ENCODE results near the gene QSOX1. TPM values are rescaled to one million over a fixed set of nuclear protein-coding genes. Genes with fewer than 3 reads are reported as not detected.

The QSOX1 gene
- total RNA-seq, 1 experiment from 2014 or later: 569 TPM

- no peaks in the 10 kb centered on the region for H3K36me3 ChIP-seq
- DNase-seq: peak; percentile 41
- no peak overlapping the region for H3K4me3 ChIP-seq
- H3K9me3 ChIP-seq: no peaks in the 10 kb centered on the region
- peaks cover 33% of the 10 kb centered on the region for H3K27me3 ChIP-seq
Measured at GRCh38 chr1:180243517-180244221, 89.0 kb downstream of the QSOX1 start.

DNA sequence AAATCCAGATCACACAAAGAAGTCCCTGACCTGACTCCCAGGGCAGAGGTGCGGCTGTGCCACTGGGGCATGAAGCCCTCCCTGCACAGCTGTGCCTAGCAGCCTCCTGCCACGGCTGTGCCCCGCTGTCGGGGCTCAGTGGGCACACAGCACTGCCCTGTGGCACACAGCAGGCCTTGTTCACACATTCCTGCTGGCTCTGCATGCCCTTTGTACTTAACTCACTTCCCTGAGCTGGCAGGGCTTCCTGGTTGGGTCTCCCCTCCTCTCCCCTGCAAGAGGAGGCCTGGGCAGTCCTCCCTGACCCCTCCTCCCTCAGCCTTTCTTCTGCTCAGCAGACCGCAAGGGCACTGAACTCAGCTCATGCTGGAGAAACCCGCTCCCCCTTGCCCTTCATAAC is 90.2 kb downstream of the QSOX1 start:
- Histone ChIP-seq H3K9me3 (no peaks in the 10 kb centered on the region), H3K4me3 (no peak overlapping the region), H3K36me3 (no peaks in the 10 kb centered on the region), H3K27me3 (peaks cover 21% of the 10 kb centered on the region)
- no peak for DNase-seq

GRCh38 chr1:180246579-180246978 is 91.9 kb downstream of the QSOX1 start:
- Histone ChIP-seq H3K27me3 (peaks cover 3% of the 10 kb centered on the region; the same call in 1 of the 2 replicates), H3K9me3 (no peaks in the 10 kb centered on the region), H3K4me3 (no peak overlapping the region), H3K36me3 (no peaks in the 10 kb centered on the region)
- no peak for DNase-seq

- 0 out of 2 replicates have a peak, but pooled peaks cover 2% of the 10 kb centered on the region for H3K27me3 ChIP-seq
- DNase-seq: no peak
- H3K9me3 ChIP-seq: no peaks in the 10 kb centered on the region
- no peaks in the 10 kb centered on the region for H3K36me3 ChIP-seq
- no peak overlapping the region for H3K4me3 ChIP-seq
Measured at GRCh38 chr1:180247061-180247460, 92.4 kb downstream of the QSOX1 start.

- no peaks in the 10 kb centered on the region for H3K9me3 ChIP-seq
- DNase-seq: no peak
- no peaks in the 10 kb centered on the region for H3K27me3 ChIP-seq
- no peaks in the 10 kb centered on the region for H3K36me3 ChIP-seq
- no peak overlapping the region for H3K4me3 ChIP-seq
Measured at GRCh38 chr1:180247580-180247979, 92.9 kb downstream of the QSOX1 start.

GRCh38 chr1:180248176-180248575 is 93.5 kb downstream of the QSOX1 start:
- H3K4me3 ChIP-seq: no peak overlapping the region
- H3K9me3 ChIP-seq: no peaks in the 10 kb centered on the region
- no peaks in the 10 kb centered on the region for H3K27me3 ChIP-seq
- H3K36me3 ChIP-seq: no peaks in the 10 kb centered on the region
- no peak for DNase-seq

DNA sequence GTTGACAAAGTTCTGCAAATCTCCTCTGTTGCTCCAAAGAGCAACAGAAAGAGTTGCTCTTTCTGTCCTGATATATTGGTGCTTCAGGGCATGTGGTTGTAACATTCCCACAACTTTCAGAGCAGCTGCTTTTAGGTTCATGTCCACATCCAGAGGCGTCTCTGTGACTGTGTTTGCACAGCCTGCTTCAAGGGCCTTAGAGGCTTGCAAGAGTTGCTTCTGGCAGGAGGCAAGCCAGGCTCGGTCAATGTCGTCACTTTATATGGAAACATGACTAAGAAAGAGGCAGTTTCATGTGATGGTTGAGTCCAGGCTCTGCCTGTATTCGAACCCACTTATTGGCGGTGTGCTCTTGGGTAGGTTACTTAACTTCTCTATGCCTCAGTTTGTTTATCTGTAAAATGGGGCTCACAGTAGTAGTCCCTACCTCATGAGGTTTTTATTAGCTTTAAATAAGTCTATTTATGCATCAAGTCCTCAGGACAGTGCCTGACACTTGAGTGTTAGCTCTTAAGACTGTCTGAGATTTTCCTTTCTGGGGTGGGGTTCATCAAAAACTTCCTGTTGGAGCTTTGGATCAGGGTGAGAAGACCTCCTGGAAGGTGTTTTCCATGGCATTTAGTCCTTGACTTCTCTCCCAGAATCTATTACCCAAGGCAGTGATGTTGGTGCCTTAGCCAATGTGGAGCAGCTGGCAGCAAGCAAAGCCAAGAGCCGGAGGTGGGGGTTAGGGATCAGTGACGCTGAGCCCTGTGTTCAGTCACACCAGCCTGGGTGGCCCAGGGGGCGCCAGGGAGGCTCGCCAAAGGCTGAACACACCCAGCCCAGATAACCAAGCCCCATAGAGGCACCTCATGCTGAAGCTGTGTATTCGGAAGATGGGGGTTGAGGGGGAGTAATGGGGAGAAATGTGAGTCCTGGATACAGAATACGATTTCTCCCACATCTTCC is 94.3 kb downstream of the QSOX1 start:
- Histone ChIP-seq H3K36me3 (no peaks in the 10 kb centered on the region), H3K4me3 (no peak overlapping the region), H3K27me3 (no peaks in the 10 kb centered on the region), H3K9me3 (no peaks in the 10 kb centered on the region)
- peak; percentile 36 for DNase-seq

- H3K9me3 ChIP-seq: no peaks in the 10 kb centered on the region
- no peak for DNase-seq
- H3K36me3 ChIP-seq: no peaks in the 10 kb centered on the region
- H3K27me3 ChIP-seq: no peaks in the 10 kb centered on the region
- no peak overlapping the region for H3K4me3 ChIP-seq
Measured at GRCh38 chr1:180249725-180250498, 95.2 kb downstream of the QSOX1 start.

GRCh38 chr1:180250499-180250770 is 95.8 kb downstream of the QSOX1 start:
- no peak overlapping the region for H3K4me3 ChIP-seq
- no peaks in the 10 kb centered on the region for H3K36me3 ChIP-seq
- H3K27me3 ChIP-seq: no peaks in the 10 kb centered on the region
- no peak for DNase-seq
- H3K9me3 ChIP-seq: no peaks in the 10 kb centered on the region

- Histone ChIP-seq H3K36me3 (no peaks in the 10 kb centered on the region), H3K9me3 (no peaks in the 10 kb centered on the region), H3K27me3 (no peaks in the 10 kb centered on the region), H3K4me3 (no peak overlapping the region)
- no peak for DNase-seq
Measured at GRCh38 chr1:180250883-180251509, 96.3 kb downstream of the QSOX1 start.

DNA sequence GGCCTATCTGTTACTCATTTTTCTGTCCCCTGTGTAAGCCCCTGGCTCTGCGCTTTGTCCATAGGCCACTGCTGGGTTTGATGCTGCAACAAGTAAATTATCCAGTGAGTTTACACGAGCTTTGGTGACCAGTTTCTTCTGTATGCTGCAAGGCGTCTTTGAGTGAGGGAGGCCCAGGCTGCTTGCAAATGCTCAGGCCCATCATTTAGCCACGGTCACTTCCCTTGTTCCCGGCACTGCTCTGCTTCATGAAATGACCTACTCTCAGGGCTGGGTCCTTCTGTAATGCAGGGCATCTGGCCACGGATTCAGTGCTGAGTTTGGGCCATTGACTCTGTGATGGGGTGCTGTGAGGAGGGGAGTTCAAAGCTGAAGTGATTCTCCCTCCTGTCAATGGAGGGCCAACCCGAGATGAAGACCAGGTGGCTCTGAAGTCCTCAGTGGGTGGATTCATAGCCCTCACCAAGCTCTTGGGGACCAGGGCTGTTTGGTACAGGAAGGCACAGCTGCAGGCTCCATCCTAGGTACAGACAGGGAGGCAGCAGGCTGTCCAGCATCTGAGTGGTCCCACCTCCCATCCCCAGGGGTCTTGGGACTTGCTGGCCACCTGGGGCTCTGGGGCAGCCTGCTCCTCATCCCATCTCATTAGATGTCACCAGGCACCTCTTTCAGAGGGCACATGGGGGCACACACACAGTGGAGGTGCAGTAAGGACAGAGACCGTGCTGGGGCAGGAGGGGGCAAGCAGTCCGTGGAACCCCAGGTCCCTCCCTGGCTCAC is 97.0 kb downstream of the QSOX1 start:
- Histone ChIP-seq H3K36me3 (no peaks in the 10 kb centered on the region), H3K9me3 (no peaks in the 10 kb centered on the region), H3K27me3 (no peaks in the 10 kb centered on the region), H3K4me3 (no peak overlapping the region)
- DNase-seq: no peak

DNA sequence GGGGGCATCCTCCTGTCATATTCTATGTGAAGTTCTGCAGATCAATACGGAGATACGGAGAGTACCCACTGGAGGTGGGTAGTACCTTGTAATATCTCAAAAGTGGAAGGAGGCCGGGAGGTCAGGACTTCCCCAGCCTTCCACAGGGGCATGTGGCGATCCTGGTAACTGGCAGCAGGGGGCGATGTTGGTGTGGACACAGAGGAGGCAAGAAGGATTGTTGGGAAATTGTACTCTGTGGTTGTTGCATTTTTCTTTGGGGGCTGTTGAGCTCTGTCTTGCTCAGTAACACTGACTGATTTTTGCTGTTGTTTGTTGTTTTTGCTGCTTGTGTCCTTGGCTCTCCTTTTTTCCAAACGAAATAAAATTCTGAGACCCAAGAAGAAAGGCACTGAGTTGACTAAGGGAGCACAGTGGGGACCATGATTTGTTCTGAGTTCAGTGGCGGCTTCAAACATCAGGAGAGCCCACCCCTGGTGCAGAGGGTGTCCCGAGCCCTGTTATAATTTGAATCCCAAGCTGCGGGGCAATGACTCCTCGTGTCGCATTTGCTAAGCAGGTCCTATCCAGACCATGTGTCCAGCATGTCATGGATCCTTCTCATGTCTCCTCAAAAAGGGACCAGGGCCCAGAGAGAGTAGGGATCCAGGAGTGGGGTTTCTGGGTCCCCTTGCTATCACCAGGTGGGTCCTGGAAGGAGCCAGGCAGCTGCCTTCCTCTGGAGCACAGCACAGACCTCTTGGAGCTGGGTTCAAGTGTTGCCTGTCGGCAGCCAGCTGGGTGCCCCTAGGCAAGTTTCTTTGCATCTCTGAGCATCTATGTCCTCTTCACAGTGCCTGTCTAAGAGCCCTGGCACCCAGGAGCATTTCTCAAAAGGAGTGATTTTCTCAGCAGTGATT is 98.2 kb downstream of the QSOX1 start:
- DNase-seq: peak; percentile 64
- H3K9me3 ChIP-seq: no peaks in the 10 kb centered on the region
- H3K36me3 ChIP-seq: no peaks in the 10 kb centered on the region
- H3K27me3 ChIP-seq: no peaks in the 10 kb centered on the region
- no peak overlapping the region for H3K4me3 ChIP-seq

All from MG63 (cell line).